ENCODE data around the gene SMARCB1.

DNA sequence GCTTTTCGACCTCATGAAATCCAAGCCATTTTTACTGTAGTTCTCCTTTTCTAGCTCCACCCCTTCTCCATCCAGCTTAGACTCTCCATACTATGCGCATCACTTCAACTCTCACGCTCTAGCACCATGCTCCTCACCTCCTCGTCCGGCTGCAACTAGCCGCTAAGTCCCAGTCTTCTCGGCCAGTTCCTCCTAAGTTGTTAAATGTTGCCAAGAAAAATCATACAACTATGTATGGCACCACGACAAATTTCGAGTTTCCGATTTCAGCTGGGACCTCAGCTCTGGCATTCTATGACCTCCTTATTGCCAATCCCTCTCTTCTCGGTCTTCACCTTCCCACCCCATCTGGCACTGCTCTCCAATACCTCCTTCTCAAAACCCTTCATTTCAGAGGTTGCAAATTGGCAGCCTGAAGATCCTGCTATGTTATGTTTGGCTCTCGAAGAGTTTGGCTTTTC lies 36.9 kb upstream of the SMARCB1 start:
- TF ChIP-seq, protein P1, sequence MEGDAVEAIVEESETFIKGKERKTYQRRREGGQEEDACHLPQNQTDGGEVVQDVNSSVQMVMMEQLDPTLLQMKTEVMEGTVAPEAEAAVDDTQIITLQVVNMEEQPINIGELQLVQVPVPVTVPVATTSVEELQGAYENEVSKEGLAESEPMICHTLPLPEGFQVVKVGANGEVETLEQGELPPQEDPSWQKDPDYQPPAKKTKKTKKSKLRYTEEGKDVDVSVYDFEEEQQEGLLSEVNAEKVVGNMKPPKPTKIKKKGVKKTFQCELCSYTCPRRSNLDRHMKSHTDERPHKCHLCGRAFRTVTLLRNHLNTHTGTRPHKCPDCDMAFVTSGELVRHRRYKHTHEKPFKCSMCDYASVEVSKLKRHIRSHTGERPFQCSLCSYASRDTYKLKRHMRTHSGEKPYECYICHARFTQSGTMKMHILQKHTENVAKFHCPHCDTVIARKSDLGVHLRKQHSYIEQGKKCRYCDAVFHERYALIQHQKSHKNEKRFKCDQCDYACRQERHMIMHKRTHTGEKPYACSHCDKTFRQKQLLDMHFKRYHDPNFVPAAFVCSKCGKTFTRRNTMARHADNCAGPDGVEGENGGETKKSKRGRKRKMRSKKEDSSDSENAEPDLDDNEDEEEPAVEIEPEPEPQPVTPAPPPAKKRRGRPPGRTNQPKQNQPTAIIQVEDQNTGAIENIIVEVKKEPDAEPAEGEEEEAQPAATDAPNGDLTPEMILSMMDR (IDR thresholded peaks at IDR 0.05) = no peak
- TF ChIP-seq POLR2A (IDR thresholded peaks at IDR 0.05) = no peak
